ENCODE results near the gene TUBA4B. TPM values are rescaled to one million over a fixed set of nuclear protein-coding genes. Genes with fewer than 3 reads are reported as not detected.

TUBA4B gene
- total RNA-seq, 4 donors from 2014 or later, result not detected

DNA sequence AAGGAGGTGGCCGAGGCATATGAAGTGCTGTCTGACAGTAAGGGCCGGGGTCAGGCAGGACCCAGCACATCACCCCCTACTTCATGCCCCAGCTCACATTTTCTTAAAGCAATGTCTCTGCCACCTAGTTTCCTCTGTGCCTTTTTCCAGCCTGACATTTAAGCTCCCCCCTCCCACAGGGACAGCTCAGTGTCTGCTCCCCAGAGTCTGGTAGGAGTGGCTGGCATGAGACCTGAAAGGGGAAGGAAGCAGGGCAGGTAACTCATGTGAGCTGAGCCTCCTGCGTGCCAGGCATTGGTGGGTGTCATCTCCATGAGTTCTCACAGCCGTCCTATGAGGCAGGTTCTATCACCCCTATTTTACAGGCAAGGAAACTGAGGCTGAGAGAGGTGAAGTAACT, 27.6 kb downstream of the TUBA4B start:
- TF ChIP-seq POLR2A (IDR thresholded peaks at IDR 0.05) (no peak), CTCF (IDR thresholded peaks at IDR 0.05) (no peak), EP300 (IDR thresholded peaks at IDR 0.05) (no peak)
- H3K27me3 ChIP-seq, result no peaks in the 10 kb centered on the region
- H3K4me1 ChIP-seq, result peaks cover 0 to 73% (median 35%) of the 10 kb centered on the region in 4 donors
- peak overlapping the region in 3 of 4 donors; percentile 82 to 95 (median 85) for H3K4me3 ChIP-seq
- H3K9me3 ChIP-seq, result no peaks in the 10 kb centered on the region
- no peak for DNase-seq (ENCODE audit: low spot score in 2 of 2)
- peaks cover 0 to 52% (median 6%) of the 10 kb centered on the region in 3 donors for H3K36me3 ChIP-seq
- WGBS, 2 donors, result 79 to 86% methylated on average over 4 of the region's 4 CpGs
- H3K27ac ChIP-seq, result peak overlapping the region; percentile 94 to 100 (median 100)

- TF ChIP-seq EP300 (IDR thresholded peaks at IDR 0.05) (no peak), POLR2A (IDR thresholded peaks at IDR 0.05) (no peak), CTCF (IDR thresholded peaks at IDR 0.05) (no peak)
- H3K27ac ChIP-seq, result peak overlapping the region; percentile 66 to 100 (median 100)
- H3K27me3 ChIP-seq, result no peaks in the 10 kb centered on the region
- 56 to 80% methylated on average over 8 of the region's 8 CpGs for WGBS, 2 donors
- H3K4me3 ChIP-seq, result no peak overlapping the region
- H3K4me1 ChIP-seq, result peaks cover 0 to 82% (median 40%) of the 10 kb centered on the region in 4 donors
- DNase-seq (ENCODE audit: low spot score in 2 of 2), result no peak
- H3K36me3 ChIP-seq, result peaks cover 0 to 53% (median 6%) of the 10 kb centered on the region in 3 donors
- no peaks in the 10 kb centered on the region for H3K9me3 ChIP-seq
Observed at GRCh38 chr2:219281588-219281987, 28.5 kb downstream of the TUBA4B start.

DNA sequence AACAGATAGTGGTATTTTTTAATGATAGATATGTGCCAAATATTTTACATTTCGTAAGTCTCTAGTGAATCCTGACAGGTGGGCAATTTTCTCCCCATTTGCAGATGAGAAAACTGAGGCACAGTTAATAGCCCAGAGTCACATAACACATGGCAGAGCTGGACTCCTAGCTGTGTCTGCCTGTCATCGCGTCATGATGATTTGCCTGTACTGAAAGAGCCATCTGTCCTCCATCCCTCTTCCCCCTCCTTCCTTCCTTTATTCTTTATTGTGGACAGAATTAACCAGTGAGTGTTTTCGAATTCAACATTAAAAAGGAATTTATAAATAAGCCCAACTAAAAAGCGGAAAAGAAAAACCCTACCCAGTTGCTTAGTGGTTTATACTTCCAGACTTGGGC, 29.3 kb downstream of the TUBA4B start:
- Histone ChIP-seq H3K27me3 (no peaks in the 10 kb centered on the region), H3K36me3 (peaks cover 0 to 53% (median 6%) of the 10 kb centered on the region in 3 donors), H3K9me3 (no peaks in the 10 kb centered on the region), H3K4me1 (peaks cover 0 to 89% (median 47%) of the 10 kb centered on the region in 4 donors), H3K27ac (peak overlapping the region; percentile 66 to 100 (median 100)), H3K4me3 (no peak overlapping the region)
- DNase-seq (ENCODE audit: low spot score in 2 of 2), result no peak
- no peak for TF ChIP-seq CTCF (IDR thresholded peaks at IDR 0.05)
- TF ChIP-seq EP300 (IDR thresholded peaks at IDR 0.05), result peak in 1 of 2 donors; percentile 46
- peak in 1 of 2 donors; percentile 17 for TF ChIP-seq POLR2A (IDR thresholded peaks at IDR 0.05)
- WGBS, 2 donors, result 51 to 60% methylated on average over 5 of the region's 5 CpGs

DNA sequence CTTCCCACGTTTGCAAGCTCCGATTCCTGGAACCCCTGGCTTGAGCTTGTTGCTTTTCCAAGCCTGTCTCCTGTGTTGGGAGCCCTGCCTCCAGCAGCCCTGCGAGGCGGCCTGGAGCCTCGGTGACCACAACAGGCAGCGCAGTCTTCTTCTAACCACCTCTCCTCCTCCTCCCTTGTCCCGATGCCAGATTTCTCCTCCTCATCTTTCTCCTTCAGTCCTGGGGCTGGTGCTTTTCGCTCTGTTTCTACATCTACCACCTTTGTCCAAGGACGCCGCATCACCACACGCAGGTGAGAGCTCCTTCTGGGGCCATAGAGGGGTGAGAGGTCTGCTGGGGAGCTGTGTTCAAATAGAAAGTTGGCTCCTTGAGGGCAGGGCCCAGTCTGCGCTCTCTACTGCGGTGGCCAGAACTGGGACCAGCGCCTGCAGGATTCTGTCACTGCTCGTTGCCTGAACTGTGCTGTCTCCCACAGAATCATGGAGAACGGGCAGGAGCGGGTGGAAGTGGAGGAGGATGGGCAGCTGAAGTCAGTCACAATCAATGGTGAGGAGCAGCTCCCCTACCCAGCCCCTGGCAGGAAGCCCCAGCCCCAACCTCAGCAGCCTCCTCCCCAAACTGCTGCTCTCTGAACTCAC, 30.0 kb downstream of the TUBA4B start:
- Histone ChIP-seq H3K36me3 (peaks cover 0 to 53% (median 6%) of the 10 kb centered on the region in 3 donors), H3K9me3 (no peaks in the 10 kb centered on the region), H3K4me3 (no peak overlapping the region), H3K27me3 (no peaks in the 10 kb centered on the region), H3K4me1 (peaks cover 0 to 89% (median 51%) of the 10 kb centered on the region in 4 donors), H3K27ac (peak overlapping the region; percentile 53 to 100 (median 100))
- TF ChIP-seq EP300 (IDR thresholded peaks at IDR 0.05), result no peak
- WGBS, 2 donors, result 64 to 71% methylated on average over 17 of the region's 17 CpGs
- DNase-seq (ENCODE audit: low spot score in 2 of 2), result no peak

GRCh38 chr2:219284501-219285372, 31.7 kb downstream of the TUBA4B start:
- DNase-seq (ENCODE audit: low spot score in 2 of 2), result no peak
- 80 to 85% methylated on average over 12 to 15 of the region's 16 CpGs for WGBS, 2 donors
- H3K27ac ChIP-seq, result peak overlapping the region; percentile 76 to 100 (median 100)

More at GRCh38 chr2:219284501-219285372, 31.7 kb downstream of the TUBA4B start:
- TF ChIP-seq CTCF (IDR thresholded peaks at IDR 0.05) (no peak), EP300 (IDR thresholded peaks at IDR 0.05) (no peak), POLR2A (IDR thresholded peaks at IDR 0.05) (no peak)
- peaks cover 0 to 53% (median 6%) of the 10 kb centered on the region in 3 donors for H3K36me3 ChIP-seq
- H3K27me3 ChIP-seq, result no peaks in the 10 kb centered on the region
- no peaks in the 10 kb centered on the region for H3K9me3 ChIP-seq
- H3K4me3 ChIP-seq, result no peak overlapping the region
- peaks cover 0 to 97% (median 51%) of the 10 kb centered on the region in 4 donors for H3K4me1 ChIP-seq

Measured in tibial nerve (tissue), 4 donors.